ENCODE data around the gene NEK5. TPM values are rescaled to one million over a fixed set of nuclear protein-coding genes. Genes with fewer than 3 reads are reported as not detected.
A peak's percentile ranks its signal among the peaks of the same experiment; 100 is the strongest.
"Not testable (repeated sequence)": the region's sequence is repeated elsewhere in the genome, so short reads cannot be mapped to it uniquely, and the experiment has no call there.

NEK5 gene, protein sequence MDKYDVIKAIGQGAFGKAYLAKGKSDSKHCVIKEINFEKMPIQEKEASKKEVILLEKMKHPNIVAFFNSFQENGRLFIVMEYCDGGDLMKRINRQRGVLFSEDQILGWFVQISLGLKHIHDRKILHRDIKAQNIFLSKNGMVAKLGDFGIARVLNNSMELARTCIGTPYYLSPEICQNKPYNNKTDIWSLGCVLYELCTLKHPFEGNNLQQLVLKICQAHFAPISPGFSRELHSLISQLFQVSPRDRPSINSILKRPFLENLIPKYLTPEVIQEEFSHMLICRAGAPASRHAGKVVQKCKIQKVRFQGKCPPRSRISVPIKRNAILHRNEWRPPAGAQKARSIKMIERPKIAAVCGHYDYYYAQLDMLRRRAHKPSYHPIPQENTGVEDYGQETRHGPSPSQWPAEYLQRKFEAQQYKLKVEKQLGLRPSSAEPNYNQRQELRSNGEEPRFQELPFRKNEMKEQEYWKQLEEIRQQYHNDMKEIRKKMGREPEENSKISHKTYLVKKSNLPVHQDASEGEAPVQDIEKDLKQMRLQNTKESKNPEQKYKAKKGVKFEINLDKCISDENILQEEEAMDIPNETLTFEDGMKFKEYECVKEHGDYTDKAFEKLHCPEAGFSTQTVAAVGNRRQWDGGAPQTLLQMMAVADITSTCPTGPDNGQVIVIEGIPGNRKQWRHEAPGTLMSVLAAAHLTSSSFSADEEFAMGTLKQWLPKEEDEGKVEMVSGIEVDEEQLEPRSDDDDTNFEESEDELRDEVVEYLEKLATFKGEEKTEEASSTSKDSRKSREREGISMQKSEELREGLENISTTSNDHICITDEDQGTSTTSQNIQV
- polyA plus RNA-seq (ENCODE audit: insufficient read depth in 1 of 5, insufficient read length in 5 of 5, low replicate concordance in 1 of 5): 1 to 10 TPM; 3.1 to 6.0 (median 5.3) TPM
- long read RNA-seq, donor 1: 0 reads
- long read RNA-seq, donor 2: 0 reads
- long read RNA-seq, donor 3: 0 reads
- long read RNA-seq, donor 4, full-length matches to known transcripts: 1 of 1 reads
- long read RNA-seq, donor 4, partial matches to known transcripts: 0 of 1 reads
- long read RNA-seq, donor 4, other reads (novel, unspliced or antisense): 0 of 1 reads
- long read RNA-seq, donor 5: 0 reads
- long read RNA-seq, donor 6, full-length matches to known transcripts: 1 of 1 reads
- long read RNA-seq, donor 6, partial matches to known transcripts: 0 of 1 reads
- long read RNA-seq, donor 6, other reads (novel, unspliced or antisense): 0 of 1 reads
- long read RNA-seq, donor 7: 0 reads
- long read RNA-seq, donor 8: 0 reads

GRCh38 chr13:52128714-52129700, at the start of gene NEK5:
TSS of gene NEK5 (minus strand) at chr13:52129073. CDS start at chr13:52127482, 1,591 bp downstream.
- peak; percentile 59 to 63 for DNase-seq

- no peak for DNase-seq
Measured at GRCh38 chr13:52177276-52177675, 48.4 kb upstream of the NEK5 start.

- DNase-seq: not testable (repeated sequence)
Measured at GRCh38 chr13:52173970-52174369, 45.1 kb upstream of the NEK5 start.

DNA sequence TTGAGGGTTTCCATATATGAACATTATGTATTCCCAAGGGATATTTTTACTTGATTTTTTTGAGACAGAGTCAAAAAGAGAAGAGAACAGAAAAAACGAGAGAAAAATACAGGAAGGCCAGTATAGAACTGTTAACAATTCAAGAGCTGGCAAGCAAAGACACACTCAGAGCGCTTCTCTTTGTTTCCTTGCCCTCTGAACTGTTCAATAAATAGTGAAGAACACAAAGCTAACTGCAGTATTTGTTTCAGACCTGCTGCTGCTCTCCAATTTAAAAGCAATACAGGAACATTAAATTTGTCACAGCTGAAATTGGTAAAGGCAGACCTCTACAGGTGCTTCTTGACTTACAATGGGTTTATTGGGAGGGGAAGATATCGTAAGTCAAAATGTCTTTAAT, 44.5 kb upstream of the NEK5 start:
- no peak for DNase-seq

GRCh38 chr13:52171686-52172085, 42.8 kb upstream of the NEK5 start:
- not testable (repeated sequence) for DNase-seq

GRCh38 chr13:52170828-52171391, 42.0 kb upstream of the NEK5 start:
- DNase-seq: not testable (repeated sequence)

DNA sequence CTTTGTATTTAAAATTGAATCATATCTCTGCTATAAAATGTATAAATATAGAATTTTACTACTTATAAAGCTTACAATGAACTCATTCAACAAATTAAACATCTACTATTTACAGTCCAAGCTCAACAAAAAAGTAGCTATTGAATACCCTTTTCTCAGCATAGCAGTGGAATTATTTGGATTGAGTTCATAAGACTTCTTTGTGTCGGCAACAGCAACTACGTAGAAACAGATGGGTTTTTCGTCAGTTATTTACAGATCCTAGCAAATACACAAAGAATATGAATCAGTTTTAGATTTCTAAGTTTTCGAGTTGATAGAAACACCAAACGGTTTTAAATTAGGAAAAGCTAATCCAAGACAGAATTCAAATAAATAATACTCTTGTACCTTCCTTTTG, 41.0 kb upstream of the NEK5 start:
- DNase-seq: no peak

- no peak for DNase-seq
Measured at GRCh38 chr13:52165411-52165810, 36.5 kb upstream of the NEK5 start.

GRCh38 chr13:52164989-52165388, 36.1 kb upstream of the NEK5 start:
- DNase-seq: no peak

- not testable (repeated sequence) for DNase-seq
Measured at GRCh38 chr13:52163878-52164277, 35.0 kb upstream of the NEK5 start.

DNA sequence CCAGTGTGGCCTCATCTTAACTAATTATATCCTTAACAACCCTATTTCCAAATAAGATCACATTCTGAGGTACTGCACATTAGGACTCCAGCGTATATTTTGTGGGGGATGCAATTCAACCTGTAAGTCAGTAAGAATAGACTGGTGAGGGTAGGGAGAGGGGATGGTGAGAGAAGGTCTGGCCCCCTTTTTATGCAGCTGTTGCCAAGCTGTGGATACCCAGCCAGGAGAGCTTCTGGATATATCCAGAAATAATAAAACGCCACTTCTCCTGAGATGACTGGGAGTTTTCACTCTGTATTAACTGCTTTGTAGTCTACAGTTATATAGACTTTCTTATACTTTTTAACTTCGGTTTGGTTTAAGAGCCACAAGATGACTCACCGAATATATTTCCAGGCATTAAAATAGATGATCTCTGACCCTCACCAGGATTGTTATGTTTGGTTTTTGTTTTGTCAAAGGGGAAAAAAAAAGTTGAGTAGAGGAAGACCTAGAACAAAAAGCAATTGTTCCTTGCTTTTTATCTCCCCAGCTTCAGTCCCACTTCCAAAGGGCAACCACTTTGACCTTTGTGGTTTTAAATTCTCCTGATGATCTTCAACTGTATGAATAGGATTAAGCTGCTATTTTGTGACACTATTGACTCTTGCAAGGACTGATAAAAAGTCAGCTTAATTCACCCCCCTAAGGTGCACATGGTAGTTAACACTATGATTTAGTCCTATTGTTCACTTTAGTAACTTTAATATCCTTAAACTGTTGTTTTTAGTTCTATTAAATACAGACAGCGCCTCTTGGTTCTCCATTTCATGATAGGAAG, 33.6 kb upstream of the NEK5 start:
- DNase-seq: no peak

GRCh38 chr13:52161181-52161646, 32.3 kb upstream of the NEK5 start:
- no peak for DNase-seq

DNA sequence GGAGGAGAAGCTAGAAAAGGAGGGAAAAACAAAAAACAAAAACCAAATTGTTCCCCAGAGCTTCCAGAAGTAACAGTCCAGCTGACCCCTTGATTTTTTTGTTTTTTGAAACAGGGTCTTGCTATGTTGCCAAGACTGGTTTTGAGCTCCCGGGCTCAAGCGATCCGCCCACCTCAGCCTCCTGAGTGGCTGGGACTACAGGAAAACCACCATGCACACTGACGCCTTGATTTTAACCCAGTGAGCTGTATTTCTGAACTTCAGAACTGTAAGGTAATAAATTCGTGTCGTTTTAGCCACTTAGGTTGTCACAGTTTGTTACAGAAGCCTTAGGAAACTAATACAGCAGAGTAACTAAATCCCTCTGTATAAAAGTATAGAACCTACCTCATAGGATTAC, 31.6 kb upstream of the NEK5 start:
- no peak for DNase-seq

DNA sequence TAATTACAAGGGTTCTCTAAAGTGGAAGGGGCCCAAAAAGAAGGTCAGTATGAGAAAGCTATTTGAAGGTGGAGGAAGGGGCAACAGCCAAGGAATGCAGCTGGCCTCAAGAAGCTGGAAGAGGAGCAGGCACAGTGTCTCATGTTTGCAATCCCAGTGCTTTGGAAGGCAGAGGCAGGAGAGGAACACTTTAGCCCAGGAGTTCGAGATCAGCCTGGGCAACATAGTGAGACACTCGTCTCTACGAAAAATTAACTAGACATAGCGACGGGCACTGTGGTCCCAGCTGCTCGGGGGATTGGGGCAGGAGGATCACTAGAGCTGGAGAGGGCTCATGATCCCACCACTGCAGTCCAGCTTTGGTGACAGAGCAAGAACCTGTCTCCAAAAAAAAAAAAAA, 31.2 kb upstream of the NEK5 start:
- DNase-seq: no peak

- DNase-seq: peak; percentile 68 to 77
Measured at GRCh38 chr13:52159159-52159982, 30.5 kb upstream of the NEK5 start, which contains the start of gene NEK3. TSS of gene NEK3 (minus strand) at chr13:52159597. CDS start at chr13:52156191, 3,406 bp downstream.

DNA sequence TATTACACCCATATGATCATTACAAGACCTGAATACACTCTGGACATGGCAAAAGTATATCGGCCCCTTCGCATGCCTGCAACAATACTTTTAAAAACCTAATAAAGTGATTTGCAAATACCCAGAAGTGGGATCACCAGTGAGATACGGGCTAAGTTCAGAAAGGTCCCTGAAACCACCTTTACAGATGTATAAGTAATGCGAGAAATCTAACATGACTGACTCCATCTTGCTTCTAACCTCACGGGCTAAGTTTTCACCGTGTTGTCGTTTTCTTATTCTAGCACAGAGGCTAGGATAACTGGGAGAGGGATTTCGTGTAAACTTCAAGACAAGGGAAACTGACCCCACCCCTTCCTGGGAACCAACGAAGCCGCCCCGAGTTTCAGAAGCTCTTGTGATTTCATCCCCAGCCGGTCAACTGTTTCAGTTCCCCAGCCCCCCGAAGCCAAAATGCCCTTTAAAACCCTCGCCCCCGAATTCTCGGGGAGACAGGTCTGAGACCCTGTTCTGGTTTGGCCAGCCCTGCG, 29.8 kb upstream of the NEK5 start:
- DNase-seq: peak; percentile 26 to 46

DNA sequence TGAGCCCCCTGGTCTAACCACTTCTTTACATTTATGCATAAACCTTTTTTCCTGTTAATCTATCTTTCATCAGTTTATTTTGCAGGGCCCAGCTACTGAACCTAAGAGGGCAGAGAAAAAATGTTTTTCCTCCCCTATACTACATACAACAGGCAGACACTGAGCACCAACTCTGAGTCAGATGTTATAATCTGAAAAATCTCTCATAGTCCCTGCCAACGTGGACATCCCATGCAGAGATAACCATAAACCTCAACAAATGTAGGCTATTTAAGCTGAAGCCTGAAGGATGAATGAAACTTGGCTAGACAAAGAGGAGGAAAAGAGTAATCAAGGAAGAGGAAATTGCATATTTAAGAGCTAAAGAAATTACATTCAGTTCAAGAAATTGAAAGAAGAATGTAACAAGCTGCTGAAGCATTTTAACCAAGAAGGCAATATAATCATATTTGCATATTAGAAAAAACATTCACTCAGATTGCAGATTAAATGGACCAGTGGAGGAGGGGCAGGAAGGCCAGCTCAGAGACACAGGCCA, 27.9 kb upstream of the NEK5 start:
- no peak for DNase-seq

- DNase-seq: no peak
Measured at GRCh38 chr13:52155177-52155576, 26.3 kb upstream of the NEK5 start.

Measured in right lung (tissue), 10 donors.